ENCODE results near the gene CNTN5.

- TF ChIP-seq CTCF (conservative IDR thresholded peaks at IDR 0.05 in 1 of 2, IDR thresholded peaks at IDR 0.05 in 1 of 2; ENCODE audit: low read depth in 1 of 2, low read length in 2 of 2), result no peak
- no peak for TF ChIP-seq EZH2 (IDR thresholded peaks at IDR 0.05; ENCODE audit: low read length, missing control alignments)
Measured at GRCh38 chr11:99423428-99423983, 402.8 kb downstream of the CNTN5 start.
